ENCODE measurements around the gene DPPA4.

The DPPA4 gene

GRCh38 chr3:109339197-109339596, 1.9 kb upstream of the DPPA4 start:
- TF ChIP-seq, protein P1, sequence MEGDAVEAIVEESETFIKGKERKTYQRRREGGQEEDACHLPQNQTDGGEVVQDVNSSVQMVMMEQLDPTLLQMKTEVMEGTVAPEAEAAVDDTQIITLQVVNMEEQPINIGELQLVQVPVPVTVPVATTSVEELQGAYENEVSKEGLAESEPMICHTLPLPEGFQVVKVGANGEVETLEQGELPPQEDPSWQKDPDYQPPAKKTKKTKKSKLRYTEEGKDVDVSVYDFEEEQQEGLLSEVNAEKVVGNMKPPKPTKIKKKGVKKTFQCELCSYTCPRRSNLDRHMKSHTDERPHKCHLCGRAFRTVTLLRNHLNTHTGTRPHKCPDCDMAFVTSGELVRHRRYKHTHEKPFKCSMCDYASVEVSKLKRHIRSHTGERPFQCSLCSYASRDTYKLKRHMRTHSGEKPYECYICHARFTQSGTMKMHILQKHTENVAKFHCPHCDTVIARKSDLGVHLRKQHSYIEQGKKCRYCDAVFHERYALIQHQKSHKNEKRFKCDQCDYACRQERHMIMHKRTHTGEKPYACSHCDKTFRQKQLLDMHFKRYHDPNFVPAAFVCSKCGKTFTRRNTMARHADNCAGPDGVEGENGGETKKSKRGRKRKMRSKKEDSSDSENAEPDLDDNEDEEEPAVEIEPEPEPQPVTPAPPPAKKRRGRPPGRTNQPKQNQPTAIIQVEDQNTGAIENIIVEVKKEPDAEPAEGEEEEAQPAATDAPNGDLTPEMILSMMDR (IDR thresholded peaks at IDR 0.05; ENCODE audit: low read depth, low read length): no peak
- DNase-seq (ENCODE audit: extremely low read depth, low read depth): no peak

GRCh38 chr3:109338322-109338721, 976 bp upstream of the DPPA4 start:
- no peak for DNase-seq (ENCODE audit: extremely low read depth, low read depth)
- TF ChIP-seq, protein P1 (IDR thresholded peaks at IDR 0.05; ENCODE audit: low read depth, low read length): no peak

DNA sequence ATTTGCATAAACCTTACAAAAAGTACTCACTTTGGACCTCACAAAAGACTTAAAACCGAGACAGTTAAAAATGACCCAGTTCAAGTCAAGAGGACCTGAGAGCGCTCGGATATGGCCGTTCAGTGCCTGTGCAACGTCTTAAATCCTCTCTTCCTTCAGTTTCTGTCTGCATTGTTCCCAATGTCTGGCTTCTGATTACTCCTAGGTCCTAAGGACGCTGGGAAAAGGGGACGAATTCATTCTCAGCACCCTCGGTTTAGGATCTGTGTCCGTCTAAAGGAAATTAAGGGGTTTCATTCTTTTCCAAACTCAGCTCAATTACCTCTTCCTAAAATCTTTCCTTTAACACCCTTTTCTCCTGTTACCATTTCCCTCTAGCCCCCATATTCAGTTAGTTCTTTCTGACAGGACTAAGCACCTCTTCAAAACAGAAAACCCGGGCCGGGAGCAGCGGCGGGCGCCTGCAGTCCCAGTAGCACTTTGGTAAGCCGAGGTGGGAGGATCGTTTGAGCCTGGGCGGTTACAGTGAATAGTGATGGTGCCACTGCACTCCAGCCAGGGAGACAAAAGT, 970 bp downstream of the DPPA4 start:
- TF ChIP-seq, protein P1 (IDR thresholded peaks at IDR 0.05; ENCODE audit: low read depth, low read length): no peak

GRCh38 chr3:109334572-109334971, 2.8 kb downstream of the DPPA4 start:
- TF ChIP-seq, protein P1 (IDR thresholded peaks at IDR 0.05; ENCODE audit: low read depth, low read length): no peak
- DNase-seq (ENCODE audit: extremely low read depth, low read depth): no peak

More for the DNA sequence above, 970 bp downstream of the DPPA4 start:
- no peak for DNase-seq (ENCODE audit: extremely low read depth, low read depth)

DNA sequence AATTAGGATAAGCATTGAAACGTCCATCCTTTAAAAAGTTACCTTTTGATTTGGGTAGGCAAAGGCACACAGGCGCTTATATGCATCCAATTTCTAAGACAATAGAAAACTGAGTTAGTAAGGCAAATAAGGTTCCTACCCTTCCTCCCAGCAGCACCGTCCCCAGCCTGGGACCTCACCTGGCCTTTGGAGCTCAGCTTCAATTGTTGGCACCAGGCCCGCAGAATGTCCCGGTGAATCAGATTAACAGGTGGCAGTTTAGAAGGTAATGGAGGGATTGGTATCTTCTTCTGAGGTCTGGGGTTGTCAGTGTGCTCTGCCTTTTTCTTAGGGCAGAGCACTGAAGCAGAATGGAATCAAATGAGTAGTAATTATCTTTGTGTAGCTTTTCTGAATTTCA, 5.7 kb downstream of the DPPA4 start:
- TF ChIP-seq, protein P1 (IDR thresholded peaks at IDR 0.05; ENCODE audit: low read depth, low read length): no peak
- no peak for DNase-seq (ENCODE audit: extremely low read depth, low read depth)

DNA sequence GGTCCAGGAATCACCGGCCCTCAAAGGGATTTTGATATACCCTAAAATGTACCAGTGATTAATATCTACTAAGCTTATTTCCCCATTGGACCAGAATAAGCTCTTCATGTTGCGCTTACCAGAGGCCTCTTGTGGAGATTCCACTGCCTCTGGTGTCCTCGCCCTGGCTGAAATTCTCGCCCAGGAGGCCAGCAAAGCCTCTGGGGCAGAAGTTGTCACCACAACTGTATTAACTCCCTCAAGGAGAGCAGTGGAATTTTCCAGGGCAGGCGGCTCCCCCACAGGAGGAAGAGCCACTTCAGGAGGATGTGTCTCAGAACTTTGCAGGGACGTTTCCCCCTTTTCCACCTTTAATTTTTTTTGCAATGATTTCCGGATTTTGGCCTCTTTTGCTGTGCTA, 6.9 kb downstream of the DPPA4 start:
- TF ChIP-seq, protein P1 (IDR thresholded peaks at IDR 0.05; ENCODE audit: low read depth, low read length): no peak
- DNase-seq (ENCODE audit: extremely low read depth, low read depth): no peak

DNA sequence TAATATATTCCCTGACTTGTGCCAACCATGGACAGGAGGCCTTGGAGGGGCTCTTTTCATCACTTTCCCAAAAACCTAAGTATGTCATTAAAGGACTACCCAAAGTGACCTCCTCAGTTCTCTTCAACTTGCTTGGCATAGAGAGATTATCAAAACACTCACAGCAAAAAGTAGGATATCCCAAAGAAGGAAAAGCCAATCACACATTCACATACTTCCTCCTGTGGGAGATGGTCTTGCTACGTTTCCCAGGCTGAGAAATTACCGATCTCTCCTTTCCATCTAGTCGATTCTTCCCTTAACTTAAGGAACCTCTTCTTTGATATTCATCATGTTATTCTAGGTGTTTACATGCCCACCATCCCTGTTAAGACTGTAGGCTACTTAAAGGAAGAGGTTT, 9.1 kb downstream of the DPPA4 start:
- TF ChIP-seq, protein P1 (IDR thresholded peaks at IDR 0.05; ENCODE audit: low read depth, low read length): no peak
- no peak for DNase-seq (ENCODE audit: extremely low read depth, low read depth)

Measured in AG09319 (cell line).